Brain pericyte (primary cell): ENCODE measurements around the gene PLEKHN1.
"Not testable (repeated sequence)": the region's sequence is repeated elsewhere in the genome, so short reads cannot be mapped to it uniquely, and the experiment has no call there.

Experiments
- DNase-seq: peaks from one replicate; pipeline ENCODE4 v3.0.0-alpha.2; 2012; ENCODE audit warnings: low read depth, low spot score

Gene PLEKHN1

DNA sequence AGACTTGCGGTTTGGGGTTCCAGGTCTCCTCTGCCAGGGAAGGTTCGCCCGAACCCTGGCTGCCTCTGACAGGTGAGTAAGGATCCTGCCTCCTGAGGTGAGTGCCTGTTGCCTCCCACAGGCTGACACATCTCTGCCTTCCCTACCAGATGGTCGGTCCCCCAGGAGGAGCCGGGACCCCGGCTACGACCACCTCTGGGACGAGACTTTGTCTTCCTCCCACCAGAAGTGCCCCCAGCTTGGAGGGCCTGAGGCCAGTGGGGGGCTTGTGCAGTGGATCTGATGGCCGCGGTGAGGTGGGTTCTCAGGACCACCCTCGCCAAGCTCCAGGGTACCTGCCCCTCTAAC lies 8.0 kb downstream of the PLEKHN1 start:
- DNase-seq = no peak

DNA sequence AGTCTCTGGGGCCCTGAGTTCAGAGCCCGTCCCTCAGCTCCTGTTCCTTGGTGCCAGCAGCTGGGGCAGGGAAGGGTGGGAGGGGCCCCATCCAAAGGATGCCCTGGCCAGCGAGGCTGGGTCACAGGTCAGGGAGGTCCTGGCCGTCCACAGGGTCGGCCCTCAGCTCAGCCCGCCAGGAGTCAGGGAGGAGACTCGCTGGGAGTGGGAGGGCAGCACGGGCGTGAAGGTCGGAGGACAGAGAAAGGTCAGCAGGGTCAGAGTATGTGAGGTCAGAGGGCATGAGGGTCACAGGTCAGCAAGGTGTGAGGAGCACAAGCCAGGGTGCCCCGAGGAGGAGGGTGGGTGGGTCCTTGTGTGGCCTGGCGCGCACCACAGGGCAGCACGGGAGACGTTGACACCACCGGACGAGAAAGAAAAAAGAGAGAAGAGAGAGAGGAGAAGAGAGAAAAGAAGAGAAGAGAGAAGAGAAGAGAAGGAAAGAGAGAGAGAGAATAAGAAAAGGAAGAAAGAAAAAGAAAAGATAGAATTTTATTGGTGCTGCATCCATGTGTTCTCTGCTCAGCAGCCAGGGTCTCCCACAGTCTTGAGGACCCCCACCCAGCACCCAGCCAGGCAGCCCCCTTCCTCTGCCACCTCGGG lies 8.5 kb downstream of the PLEKHN1 start:
- no peak for DNase-seq

DNA sequence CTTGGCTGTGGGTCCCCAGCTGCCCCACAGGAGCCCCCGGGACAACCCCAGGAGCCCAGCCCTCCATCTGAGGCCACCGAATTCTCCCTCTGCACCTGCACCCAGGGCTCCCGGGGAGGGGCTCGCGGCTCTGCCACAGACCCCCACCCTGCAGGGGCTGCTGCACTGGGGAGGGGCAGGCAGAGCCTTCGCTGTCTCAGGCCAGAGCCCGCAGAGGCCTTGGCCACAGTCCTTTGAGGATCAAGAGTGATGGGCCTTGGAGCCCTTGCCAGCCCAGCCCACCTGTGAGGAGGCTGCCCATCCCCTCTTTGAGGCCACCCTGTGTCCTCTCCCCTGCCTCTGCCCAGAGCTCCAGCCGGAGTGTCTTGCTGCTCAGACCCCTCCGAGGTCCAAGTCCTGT lies 9.1 kb downstream of the PLEKHN1 start:
- no peak for DNase-seq

DNA sequence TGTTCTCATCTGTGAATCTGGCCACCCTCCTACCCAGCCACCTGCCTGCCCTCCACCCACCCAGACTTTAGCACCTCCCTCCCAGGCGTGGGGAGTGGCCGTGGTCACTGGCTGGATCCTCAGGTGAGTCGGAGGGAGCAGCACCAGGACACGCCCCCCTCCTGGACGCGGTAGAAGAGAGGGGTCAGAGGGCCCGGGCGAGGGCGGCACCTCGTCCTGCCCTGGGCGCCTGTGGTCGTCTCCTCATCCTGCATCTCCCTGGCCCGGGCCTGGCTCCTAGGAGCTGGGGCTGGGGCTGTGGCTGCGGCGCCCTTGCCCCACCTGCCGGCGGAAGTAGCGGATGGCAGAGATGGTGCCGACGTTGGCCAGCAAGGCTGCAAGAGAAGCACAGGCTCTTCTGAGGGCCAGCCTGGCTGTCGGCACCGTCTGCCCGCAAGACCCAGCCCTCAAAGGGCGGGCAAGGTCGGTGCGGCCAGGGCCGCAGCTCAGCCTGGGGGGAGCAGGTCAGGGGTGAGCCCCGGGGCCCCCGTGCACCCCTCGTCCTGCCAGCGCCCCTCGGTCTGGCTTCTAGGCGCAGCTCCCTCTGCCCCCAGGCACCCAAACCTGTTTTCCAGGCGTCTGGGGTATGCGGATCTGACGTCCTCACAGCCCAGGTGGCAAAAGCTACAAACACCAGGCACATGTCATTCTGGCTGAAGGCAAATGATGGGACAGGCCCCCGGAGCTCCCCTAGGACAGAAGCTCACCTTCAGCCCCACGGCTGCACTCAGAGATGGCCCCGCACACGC lies 9.8 kb downstream of the PLEKHN1 start:
- no peak for DNase-seq

DNA sequence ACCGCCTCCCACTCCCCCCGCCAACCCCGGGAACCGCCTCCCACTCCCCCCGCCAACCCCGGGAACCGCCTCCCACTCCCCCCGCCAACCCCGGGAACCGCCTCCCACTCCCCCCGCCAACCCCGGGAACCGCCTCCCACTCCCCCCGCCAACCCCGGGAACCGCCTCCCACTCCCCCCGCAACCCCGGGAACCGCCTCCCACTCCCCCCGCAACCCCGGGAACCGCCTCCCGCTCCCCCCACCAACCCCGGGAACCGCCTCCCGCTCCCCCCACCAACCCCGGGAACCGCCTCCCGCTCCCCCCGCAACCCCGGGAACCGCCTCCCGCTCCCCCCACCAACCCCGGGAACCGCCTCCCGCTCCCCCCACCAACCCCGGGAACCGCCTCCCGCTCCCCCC lies 10.5 kb downstream of the PLEKHN1 start:
- not testable (repeated sequence) for DNase-seq

DNA sequence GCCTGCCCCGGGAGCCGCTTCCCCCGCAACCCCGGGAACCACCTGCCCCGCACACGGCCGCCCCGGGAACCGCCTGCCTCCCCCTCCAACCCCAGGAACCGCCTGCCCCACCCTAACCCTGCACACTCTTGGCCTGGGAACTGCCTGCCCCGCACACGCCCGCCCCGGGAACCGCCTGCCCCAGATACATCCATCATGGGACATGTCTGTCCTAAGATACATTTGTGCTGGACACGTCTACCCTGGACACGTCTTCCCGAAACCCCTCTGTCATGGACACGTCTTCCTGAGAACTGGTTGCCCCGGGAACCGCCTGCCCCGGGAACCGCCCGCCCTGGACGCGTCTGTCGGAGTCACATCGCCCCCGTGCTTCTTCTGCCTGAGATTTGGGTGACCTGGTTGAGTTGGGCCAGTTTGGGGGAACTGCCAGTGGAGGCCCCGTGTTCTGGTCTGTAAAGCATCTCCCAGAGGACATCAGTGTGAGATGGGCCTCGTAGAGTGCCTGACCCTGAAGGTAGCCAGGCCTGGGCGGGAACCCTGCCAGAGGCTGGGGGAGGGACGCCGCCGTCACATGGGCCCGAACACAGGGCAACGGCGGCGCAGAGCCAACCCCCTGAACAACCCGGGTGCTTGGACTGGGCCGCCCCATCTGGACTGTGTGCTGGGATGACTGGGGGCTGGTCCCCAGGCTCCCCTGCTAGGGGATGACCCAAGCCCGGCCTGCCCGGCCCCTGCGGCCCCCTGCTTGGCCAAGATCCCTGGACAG lies 12.0 kb downstream of the PLEKHN1 start:
- no peak for DNase-seq

DNA sequence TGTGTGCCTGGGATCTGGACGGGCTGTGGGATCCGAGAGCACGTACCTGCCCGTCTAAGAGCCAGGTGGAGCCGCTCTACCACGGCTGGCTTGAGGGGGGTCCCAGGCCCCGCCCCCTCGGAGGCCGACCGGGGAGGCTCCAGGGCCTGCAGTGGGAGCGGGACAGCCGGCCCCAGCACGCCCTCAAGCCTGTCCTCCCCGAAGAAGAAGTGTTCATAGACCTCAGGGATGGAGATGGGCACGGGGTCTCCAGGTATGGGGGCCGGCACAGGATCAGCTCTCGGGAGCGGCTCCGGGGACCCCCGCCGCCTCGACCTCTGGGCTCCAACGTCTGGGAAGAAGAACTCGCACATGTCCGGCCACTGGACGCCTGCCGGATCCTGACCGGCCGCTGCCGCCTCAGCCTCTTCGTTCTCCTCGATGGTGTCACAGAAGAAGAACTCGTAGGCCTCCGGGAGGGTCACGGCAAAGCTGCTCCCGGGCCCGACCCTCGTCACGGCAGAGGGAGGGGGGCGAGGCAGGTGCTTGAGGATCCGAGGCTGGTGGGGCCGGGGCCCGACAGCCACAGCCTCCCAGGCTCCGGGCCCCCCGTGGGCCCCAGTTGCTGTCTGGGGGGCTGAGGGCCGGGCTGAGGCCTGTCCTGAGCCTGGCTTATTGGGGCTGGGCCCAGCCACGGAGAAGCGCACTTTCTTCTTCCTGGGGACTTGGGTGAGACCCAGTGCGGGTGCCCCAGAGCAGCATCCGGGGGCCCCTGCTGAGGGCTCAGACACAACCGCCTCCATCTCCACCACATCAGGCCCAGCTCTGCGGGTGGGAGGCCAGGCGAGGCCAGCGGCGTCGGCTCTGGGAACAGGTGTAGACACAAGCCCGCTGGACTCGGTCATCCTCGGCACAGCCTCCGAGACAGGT lies 12.8 kb downstream of the PLEKHN1 start:
- no peak for DNase-seq

DNA sequence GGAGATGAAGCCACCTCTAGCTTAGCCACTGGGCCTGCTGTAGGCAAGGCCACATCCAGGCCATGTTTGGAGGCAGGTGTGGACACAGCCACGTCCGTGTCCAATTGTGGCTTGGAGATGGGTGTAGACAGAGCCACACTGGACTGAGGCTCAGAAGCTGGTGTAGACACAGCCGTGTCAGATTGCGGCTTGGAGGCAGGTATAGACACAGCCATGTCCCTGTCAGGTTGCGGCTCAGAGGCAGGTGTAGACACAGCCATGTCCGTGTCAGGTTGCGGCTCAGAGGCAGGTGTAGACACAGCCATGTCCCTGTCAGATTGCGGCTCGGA lies 13.4 kb downstream of the PLEKHN1 start:
- DNase-seq = no peak

DNA sequence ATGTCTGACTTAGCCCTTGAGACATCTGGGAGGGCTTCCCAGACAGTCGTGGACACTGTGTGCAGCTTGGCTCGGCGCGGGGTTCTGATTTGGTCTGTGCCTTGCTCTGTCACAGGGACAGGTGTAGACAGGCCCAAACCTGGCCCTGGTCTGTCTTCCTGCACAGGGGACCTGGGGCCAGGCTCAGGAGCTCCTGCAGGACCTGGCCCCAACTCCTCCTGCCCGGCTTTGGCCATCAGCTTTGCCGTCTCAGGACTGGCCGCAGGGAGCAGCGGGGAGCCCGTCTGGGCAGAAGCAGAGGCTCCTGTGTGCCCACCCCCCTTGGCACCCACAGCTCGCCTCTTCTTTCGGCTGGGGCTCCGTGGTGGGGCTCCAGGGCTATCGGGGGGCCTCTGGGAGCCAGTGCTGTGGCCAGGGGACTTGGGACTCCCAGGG lies 13.9 kb downstream of the PLEKHN1 start:
- no peak for DNase-seq

DNA sequence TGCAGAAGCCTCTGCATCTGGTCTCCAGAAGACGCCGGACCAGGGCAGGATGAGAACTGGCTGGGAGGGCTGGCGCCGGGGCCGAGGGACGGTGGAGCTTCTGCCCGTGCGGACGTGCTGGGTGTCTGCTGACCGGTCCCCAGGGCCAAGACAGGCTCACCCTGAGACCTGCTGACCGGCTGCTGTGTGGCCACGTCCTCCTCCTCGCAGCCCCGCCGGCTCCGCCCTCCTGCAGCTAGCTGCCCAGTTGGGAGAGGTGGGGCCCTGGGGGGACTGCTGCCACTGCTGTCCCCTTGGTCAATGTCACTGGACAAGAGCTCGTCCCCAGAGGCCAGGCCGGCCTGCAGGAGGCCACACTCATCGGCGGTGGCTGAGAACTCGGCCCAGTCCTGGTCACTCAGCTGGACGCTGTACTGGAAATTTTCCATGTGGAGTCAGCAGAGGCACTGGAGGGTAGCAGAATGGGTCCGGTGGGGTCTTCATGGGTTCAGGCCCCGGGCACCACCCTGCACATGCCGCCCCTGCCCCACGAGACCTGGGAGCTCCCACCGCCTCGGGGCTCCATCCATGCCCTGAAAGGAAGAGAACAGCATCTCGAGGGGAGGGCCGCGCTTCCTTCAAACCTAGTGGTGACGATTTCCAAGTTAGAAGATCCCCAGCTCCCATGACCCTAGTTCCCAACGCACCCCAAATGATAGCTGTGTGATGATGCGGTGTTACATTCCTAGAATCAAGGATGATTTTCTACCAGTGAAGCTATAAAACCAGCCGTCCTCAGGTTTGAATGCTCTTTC lies 14.5 kb downstream of the PLEKHN1 start:
- DNase-seq = no peak

DNA sequence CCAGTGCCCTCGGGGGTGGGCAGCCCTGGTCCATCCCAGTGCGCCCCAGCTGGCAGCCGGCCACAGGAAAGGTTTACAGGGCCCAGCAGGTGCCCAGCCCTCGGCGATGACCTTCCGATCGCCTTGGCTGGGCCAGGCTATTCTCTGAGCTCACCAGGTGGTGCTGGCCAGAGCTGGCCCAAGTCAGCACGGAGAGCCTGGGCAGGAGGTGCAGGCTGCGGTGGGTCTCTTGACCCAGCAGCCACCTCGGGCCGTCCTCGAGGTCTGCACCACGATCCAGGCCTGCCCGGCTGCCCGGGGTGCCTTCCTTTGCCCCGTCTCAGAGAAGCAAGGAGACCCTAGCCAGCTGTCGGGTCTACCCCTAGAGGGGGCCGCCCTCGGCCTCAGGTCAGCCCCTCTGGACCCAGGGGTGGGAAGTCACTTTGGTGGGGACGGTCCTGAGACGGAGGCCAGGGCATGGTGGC lies 15.2 kb downstream of the PLEKHN1 start:
- no peak for DNase-seq

DNA sequence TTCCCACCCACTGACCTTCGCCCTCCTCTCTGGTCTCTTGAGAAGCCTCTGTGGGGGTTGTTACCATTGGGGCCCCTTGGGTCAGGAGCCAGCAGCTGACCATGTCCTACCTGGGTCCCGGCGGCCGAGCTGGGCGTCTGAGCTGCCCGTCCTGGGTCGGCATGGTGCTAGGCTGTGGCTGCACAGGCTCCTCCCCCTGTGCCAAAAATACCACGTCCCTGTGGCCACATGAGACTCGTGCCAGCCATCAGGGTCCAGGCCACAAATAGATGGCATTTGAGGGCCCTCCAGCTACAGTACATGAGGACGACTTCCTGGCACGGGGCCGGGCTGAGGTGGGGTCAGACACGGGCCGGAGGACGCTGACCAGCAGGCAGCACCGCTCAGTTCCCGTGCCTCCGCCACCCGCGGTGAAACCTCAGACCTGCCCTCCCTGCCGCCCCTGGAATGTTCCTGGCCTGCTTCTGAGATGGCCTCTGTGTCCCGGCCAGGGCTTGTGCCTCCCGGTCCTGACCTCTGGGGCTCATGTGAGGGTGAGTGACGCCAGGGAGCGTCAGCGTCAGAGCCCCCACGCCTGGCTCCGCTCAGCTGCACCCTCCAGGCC lies 15.8 kb downstream of the PLEKHN1 start, which contains the start of gene PERM1:
TSS of gene PERM1 (minus strand) at position 139 of the 604 bp plus-strand sequence. CDS start 1,064 bp downstream, outside the sequence.
- DNase-seq = no peak

DNA sequence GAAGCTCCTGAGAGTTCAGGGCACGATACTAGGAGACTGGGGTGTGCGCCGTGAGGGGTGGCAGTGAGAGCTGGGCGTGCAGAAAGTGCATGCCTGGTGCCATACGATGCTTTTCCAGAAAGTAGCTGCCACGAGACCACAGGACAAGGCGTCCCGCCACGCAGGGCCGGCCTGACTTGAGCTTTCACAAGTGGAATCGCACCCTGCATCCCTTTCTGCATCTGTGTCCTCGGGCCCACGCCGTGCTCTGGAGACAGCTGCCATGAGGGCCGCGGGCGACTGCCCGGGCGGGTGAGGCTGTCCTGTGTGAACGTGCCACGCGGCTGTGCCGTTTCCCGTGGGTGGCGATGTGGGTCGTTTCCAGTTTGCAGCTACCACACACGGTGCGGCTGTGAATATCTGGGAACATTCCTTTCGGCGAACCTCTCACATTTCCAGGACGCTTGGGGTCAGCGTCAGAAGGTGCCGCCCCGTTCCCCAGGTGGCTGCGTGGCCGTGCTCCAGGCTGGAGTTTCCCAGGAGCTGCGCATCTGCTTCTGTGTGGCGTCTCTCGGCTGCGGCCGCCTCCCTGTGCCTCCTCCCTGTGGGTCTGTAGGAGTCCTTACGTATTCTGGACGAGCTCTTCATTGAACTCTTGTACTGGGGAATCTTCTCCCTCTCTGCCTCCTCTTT lies 16.6 kb downstream of the PLEKHN1 start:
- no peak for DNase-seq

DNA sequence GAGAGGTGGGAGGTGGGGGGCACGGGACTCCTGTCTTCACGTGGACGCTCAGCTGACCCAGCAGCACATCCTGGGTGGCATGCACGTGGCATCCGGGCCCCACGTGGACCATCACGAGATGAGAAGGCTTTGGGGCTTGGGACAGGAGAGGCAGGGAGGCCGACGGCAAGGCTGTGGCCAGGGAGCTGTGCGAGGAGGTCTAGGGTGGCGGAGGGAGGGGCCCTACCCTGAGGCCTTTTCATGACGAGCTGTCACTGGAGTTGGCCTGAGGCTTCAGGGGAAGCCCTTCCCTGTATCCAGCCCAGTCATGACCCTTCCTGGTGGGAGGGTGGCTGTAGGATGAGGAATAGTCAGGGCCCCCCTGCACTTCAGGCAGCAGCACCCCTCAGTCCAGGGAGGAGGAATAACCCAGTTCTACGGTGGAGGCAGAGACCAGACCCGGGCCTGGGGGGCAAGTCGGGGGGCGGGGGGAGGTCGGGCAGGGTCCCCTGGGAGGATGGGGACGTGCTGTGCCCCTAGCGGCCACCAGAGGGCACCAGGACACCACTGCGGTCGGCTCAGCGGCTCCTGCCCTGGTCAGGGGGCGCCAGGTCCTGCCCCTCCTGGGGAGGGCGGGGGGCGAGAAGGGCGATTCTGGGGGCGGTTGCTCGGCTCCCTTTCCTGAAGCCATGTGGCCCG lies 17.7 kb downstream of the PLEKHN1 start:
- no peak for DNase-seq

DNA sequence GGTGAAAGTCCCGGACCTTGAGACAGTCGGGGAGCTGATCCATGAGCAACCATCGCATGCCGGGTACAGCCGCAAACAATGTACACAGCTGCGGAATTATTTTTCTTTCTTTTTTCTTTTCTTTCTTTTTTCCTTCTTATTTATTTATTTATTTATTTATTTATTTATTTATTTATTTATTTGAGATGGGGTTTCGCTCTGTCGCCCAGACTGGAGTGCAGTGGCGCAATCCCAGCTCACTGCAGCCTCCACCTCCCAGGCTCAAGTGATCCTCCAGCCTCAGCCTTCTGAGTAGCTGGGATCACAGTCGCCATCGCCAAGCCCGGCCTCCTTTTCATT lies 18.2 kb downstream of the PLEKHN1 start:
- DNase-seq = no peak

DNA sequence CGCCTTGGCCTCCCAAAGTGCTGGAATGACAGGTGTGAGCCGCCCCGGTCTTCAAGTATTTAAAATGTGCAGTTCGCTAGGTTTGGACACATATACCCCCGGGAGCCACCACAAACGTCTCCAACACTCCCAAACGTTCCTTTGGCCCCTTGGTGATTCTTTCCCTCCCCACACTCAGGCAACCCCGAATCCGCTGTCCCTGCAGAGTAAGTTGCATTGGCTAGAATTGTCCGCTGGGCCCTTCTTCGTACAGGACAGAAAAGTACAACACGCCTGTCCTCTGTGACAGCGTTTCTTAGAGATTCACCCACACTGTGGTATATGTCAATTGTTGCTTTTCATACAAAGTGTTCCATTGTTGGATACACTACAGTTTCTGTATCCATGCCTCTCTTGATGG lies 18.8 kb downstream of the PLEKHN1 start:
- DNase-seq = no peak

DNA sequence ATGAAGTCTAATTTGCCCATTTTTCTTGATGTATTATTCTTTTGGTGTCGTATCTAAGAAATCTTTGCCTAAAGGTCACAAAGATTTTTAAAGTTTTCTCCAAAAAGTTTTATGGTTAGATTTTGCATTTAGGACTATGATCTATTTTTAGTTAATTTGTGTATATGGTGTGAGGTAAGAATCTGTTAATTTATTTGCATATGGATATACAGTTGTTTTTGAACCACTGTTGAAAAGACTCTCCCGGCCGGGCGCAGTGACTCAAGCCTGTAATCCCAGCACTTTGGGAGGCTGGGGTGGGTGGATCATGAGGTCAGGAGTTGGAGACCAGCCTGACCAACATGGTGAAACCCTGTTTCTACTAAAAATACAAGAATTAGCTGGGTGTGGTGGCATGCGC lies 21.8 kb downstream of the PLEKHN1 start:
- DNase-seq = not testable (repeated sequence)

DNA sequence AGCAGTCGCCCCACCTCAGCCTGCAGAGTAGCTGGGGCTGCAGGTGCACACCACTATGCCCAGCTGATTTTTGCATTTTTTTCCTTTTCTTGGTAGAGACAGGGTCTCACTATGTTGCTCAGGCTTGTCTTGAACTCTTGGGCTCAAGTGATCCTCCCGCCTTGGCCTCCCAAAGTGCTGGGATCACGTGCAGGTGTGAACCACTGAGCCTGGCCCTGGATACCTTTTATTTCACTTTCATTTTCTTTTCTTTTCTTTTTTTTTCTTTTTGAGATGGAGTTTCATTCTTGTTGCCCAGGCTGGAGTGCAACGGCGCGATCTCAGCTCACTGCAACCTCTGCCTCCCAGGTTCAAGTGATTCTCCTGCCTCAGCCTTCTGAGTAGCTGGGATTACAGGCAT lies 25.0 kb downstream of the PLEKHN1 start:
- DNase-seq = not testable (repeated sequence)

DNA sequence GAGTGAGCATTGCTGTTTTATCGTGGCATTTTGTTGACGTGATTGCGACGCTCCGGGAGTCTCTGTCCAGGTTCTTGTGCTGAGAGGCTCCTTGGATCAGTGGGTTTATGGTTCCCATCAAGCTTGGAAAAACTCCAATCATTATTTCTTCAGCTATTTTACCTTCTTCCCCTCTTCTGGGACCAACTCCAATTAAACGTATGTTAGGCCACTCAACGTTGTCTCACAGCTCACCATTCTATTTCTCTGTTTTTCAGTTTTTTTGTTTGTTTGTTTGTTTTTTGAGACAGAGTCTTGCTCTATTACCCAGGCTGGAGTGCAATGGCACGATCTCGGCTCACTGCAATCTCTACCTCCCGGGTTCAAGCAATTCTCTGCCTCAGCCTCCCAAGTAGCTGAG lies 25.6 kb downstream of the PLEKHN1 start:
- no peak for DNase-seq
